DMS53 treated with DMSO at 0.1 percent for 48 hours (cell line): ENCODE results near the gene HECTD4.
"Not testable (repeated sequence)": the region's sequence is repeated elsewhere in the genome, so short reads cannot be mapped to it uniquely, and the experiment has no call there.

Experiments
- DNase-seq: peaks from one replicate; lab custom pipeline; 2025; ENCODE audit not compliant: unreplicated experiment; lab: John Stamatoyannopoulos, UW

Gene HECTD4, protein sequence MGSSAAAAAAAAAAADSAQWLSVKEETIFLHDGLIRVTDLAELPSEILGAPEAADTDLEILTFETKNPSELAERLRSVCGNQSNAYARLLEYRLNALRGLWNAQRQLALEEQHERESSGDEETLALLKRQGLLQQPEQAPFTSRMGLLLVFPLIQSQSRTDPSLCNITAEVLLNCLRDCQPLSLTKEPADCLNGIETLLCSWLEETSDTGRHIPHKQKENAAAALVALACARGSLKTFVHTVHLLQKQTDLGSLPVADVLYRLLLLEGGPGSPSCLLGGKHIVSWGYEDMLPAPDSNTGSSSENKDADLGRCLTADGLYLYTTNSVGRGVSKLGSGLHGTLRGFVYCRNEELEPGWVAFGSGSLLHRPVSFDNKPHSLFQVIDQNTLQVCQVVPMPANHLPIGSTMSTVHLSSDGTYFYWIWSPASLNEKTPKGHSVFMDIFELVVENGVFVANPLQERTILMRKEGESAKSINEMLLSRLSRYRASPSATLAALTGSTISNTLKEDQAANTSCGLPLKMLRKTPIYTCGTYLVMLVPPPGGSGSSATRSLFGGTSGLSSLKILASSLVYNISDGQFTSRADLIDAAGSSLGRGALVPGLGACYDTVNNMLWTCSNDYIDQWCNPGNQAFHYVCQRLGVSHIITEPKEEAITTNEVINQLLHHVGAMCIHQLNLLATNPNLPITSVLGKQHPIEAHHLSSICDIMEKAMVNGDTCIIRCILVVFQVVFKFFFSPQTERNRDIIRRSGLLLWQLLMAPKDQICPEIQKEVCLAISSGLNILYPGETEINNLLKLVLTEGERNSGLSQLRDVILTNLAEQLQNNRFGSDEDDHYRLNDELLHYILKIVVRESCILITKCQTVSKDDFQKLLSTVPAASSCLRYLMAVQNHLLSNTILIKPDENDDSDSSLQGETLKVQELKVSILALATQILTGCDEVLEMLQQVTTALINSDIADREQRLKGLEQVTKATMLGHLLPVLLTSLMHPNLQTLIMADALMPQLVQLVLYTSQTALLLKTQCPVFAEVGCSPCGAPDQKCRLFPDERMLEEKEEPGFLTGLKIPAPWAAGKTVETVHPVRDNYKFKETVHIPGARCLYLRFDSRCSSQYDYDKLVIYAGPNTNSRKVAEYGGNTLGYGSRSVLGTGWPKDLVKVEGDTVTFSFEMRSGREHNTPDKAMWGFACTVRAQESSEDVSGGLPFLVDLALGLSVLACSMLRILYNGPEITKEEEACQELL (N-terminal part only)

GRCh38 chr12:112381883-112382796, at the start of gene HECTD4:
TSS of gene HECTD4 (minus strand) at chr12:112382431. CDS start at chr12:112382128, 303 bp downstream.
- DNase-seq, result peak; percentile 93

GRCh38 chr12:112431965-112432364, 49.7 kb upstream of the HECTD4 start:
- DNase-seq, result no peak

DNA sequence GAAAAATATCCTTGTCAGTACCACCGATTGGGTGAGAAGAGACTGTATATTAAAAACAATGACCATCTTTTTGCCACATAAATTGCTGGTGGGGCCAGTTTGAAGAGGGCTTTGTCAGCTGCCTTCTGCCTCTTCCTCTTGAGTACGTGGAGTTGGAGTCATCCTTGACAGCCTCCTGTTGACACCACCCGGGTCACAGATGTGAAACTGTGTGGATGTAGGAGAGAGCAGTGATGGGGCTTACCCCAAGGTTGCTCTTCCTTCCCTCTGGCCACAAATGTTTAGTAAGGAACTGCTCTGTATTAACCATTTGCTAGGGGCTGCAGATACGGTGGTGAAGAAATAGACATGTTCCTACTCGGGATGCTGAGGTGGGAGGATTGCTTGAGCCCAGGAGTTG, 48.7 kb upstream of the HECTD4 start:
- no peak for DNase-seq

DNA sequence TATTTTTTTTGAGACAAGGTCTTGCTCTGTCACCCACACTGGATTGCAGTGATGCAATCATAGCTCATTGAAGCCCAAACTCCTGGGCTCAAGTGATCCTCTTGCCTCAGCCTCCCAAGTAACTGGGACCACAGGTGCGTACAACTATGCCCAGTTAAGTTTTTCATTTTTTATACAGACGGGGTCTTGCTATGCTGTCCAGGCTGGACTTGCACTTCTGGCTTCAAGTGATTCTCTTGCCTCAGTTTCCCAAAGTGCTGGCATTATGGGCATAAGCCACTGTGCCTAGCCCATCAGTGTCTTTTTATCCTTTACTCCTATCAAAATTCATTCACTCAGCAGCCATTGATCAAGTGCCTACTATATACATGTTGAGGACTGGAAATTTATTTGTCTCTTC, 45.5 kb upstream of the HECTD4 start:
- DNase-seq, result no peak

- no peak for DNase-seq
Measured at GRCh38 chr12:112425582-112426382, 43.6 kb upstream of the HECTD4 start.

DNA sequence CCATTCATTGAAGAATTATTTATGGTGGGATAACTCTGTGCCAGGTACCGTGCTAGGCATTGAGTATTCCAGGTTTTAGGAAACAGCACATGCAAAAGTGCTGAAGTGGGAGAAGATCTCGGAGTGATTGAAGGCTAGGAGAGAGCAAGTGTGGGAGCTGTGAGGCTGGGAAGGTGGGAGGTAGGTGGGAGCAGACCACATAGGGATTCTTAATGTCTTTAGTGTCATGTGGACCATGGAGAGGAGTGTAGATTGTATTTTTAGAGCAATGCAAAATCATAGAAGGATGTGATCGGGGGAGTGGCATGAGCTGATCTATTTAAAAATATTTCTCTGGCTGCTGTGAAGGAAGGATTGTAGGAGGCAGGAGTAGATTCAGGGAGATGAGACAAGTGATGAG, 41.9 kb upstream of the HECTD4 start:
- DNase-seq, result no peak

- no peak for DNase-seq
Measured at GRCh38 chr12:112422531-112422930, 40.3 kb upstream of the HECTD4 start.

- DNase-seq, result no peak
Measured at GRCh38 chr12:112421363-112421762, 39.1 kb upstream of the HECTD4 start.

- DNase-seq, result no peak
Measured at GRCh38 chr12:112420740-112421139, 38.5 kb upstream of the HECTD4 start.

GRCh38 chr12:112419297-112420133, 37.3 kb upstream of the HECTD4 start:
- peak; percentile 40 for DNase-seq

DNA sequence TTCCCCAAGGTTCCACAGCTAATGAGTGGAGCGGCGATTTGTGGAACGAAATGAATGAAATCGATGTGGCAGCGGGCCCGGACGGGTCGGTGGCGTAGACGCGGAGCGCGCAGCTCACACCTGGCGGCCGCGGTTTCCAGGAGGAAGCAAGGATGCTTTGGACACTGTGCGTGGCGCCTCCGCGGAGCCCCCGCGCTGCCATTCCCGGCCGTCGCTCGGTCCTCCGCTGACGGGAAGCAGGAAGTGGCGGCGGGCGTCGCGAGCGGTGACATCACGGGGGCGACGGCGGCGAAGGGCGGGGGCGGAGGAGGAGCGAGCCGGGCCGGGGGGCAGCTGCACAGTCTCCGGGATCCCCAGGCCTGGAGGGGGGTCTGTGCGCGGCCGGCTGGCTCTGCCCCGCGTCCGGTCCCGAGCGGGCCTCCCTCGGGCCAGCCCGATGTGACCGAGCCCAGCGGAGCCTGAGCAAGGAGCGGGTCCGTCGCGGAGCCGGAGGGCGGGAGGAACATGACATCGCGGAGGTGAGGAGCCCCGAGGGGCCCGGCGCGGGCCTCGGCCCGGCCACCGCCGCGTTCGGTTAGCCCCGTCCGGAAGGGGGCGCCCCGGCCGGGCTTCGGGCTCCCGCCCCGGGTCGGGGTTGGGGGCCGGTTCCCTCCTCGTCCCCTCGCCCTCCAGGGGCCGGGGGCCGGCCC, 36.5 kb upstream of the HECTD4 start, which contains the start of gene PTPN11:
PTPN11 (plus strand) TSS at position 340 of the 689 bp plus-strand sequence; CDS start at position 505, 165 bp downstream.
- DNase-seq, result peak; percentile 71

- DNase-seq, result no peak
Measured at GRCh38 chr12:112418273-112418607, 36.0 kb upstream of the HECTD4 start.

DNA sequence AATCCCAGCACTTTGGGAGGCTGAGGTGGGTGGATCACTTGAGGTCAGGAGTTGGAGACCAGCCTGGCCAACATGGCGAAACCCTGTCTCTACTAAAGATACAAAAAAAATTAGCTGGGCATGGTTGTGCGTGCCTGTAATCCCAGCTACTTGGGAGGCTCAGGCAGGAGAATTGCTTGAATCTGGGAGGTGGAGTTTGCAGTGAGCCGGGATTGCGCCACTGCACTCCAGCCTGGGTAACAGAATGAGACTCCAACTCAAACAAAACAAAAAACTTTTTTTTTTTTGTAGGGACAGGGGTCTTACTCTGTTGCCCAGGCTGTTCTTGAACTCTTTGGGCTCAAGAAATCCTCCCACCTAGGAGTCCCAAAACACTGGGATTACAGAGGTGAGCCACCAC, 33.2 kb upstream of the HECTD4 start:
- DNase-seq, result not testable (repeated sequence)

DNA sequence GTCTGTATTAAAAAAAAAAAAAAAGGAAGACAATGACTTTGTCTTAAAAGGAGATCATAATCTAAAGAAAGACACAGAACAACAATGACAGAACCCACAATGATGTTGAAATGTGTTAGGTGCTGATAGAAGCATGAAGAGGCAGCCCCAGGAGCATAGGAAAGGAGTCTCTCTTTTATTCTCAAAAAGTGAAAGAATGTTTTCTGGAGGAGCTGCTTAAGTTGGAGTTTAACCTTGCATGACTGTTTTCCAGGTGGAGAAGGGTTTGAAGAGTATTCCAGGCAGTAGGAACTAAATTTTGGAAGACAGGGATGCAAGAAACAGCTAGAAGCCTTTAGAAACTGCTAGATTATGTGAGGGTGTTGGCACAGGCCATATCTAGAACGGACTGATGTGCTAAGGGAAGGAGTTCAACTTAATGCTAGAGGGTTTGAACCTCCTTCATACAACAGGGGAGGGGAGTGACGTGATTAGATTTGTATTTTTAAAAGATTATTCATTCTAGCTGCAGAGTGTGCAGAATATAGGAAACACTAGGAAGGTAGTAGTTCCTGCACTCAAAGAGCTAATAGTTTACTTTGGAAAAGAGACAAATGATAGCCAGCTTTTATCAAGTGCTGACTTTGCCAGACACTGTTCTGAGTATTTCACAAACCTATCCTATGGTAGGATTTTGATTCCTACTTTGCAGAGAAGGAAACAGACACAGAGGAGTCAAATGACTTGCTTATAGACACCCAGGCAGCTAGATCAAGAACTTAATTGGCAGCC, 31.8 kb upstream of the HECTD4 start:
- DNase-seq, result no peak

DNA sequence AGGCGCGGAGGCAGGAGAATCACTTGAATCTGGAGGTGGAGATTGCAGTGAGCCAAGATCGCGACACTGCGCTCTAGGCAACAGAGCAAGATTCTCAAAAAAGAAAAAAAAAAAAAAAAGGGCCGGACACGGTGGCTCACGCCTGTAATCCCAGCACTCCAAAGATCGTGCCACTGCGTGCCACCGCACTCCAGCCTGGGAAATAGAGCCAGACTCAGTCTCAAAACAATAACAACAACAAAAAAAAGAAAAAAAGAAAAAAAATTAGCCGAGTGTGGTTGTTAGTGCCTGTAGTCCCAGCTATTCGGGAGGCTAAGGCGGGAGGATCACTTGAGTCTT, 27.6 kb upstream of the HECTD4 start:
- no peak for DNase-seq

- DNase-seq, result peak; percentile 96
Measured at GRCh38 chr12:112409064-112409905, 27.1 kb upstream of the HECTD4 start, which contains the start of gene RPL6. TSS of gene RPL6 (minus strand) at chr12:112409605. CDS start at chr12:112408656, 949 bp downstream.
